T-helper 22 cell (primary cell): ENCODE measurements around the gene RASSF10.

Source experiments
- DNase-seq: peaks from one replicate; pipeline ENCODE4 v3.0.0-alpha.2; 2020; ENCODE audit warnings: low read depth

Gene RASSF10

GRCh38 chr11:12994476-12994875 lies 14.6 kb upstream of the RASSF10 start:
- no peak for DNase-seq

DNA sequence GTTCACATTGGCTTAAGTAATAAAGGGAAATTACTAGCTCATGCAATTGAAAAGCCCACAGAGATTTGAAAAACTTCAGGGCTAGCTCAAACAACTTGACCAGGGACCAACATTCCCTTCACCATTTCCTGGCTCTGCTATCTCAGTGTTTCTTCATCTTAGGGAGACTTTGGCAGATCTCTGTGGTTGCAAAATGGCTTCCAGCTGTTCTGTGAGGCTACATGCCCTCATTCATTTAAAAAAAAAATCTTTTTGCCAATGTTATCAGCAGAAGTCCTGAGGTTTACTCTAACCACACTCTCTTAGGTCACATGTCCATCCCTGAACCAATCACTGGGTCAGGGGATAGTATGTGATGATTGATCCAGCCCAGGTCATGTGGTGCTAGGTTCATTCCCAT lies 13.9 kb upstream of the RASSF10 start:
- no peak for DNase-seq

GRCh38 chr11:12995823-12996222 lies 13.3 kb upstream of the RASSF10 start:
- no peak for DNase-seq

DNA sequence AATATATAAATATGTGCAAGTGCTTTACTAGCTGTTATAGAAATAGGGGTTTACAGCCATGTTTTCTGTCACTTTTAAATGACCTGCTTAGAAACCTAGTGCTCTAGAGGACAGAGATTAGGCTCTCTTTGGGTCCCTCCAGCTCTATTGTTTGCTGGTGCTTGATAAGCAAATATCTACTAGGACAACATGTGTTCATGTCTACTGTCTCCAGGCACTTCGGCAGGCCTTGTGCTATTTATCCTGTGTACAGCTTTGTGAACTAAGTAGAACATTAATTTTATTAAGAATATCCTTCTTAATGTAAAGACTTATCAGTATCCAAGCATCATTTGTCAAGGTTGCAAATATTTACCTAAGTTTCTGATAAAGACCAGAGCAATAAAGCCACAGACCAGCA lies 11.9 kb upstream of the RASSF10 start:
- no peak for DNase-seq

- DNase-seq = no peak
Observed at GRCh38 chr11:12998336-12998735, 10.8 kb upstream of the RASSF10 start.

GRCh38 chr11:12999597-12999996 lies 9.5 kb upstream of the RASSF10 start:
- no peak for DNase-seq

GRCh38 chr11:13000116-13000515 lies 9.0 kb upstream of the RASSF10 start:
- DNase-seq = no peak

- DNase-seq = no peak
Observed at GRCh38 chr11:13000721-13001120, 8.4 kb upstream of the RASSF10 start.

GRCh38 chr11:13003736-13004493 lies 5.2 kb upstream of the RASSF10 start:
- DNase-seq = no peak

DNA sequence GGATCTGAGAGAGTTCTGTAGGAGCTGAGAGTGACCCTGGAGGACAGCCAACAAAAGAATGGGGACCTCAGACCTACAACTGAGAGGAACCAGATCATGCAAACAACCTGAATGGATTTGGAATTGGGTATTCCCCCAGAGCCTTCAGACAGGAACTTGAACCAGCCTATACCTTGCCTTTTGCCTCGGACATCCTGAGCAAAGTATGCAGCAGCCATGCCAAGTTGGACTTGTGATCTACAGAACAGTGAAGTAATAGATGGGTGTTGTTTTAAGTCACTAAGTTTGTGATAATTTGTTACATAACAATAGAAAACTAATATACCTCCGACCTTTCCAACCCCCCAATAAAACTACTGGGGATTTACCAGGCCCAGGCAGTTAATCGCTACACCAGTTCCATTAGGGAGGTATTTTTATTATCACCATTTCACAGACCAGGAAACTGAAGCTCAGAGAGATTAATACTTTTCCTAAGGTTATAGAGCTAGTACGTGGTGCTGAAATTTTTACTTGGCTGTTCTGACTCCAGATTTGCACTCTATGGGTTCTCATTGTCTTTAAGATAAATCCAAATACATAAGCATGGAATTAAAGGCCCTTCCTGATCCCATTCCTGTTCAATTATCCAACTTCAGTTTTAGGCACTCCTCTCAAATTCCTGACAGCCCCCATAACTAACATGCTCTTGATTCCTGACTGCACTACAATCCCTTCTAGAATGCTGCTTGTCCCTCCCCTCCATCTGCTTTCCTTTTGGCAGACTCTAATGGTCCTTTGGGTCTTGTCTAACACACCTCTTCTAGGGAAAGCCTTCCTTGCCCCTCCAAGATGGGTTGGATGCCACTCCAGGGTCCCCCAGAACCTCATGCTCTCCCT lies 1.7 kb upstream of the RASSF10 start:
- DNase-seq = no peak

- no peak for DNase-seq
Observed at GRCh38 chr11:13008061-13008435, 1.1 kb upstream of the RASSF10 start.

GRCh38 chr11:13009476-13009920 lies 382 bp downstream of the RASSF10 start:
- no peak for DNase-seq

GRCh38 chr11:13009921-13010748 lies 1.0 kb downstream of the RASSF10 start:
- no peak for DNase-seq

GRCh38 chr11:13010749-13011465 lies 1.8 kb downstream of the RASSF10 start:
- no peak for DNase-seq

GRCh38 chr11:13011466-13012055 lies 2.4 kb downstream of the RASSF10 start:
- no peak for DNase-seq

- no peak for DNase-seq
Observed at GRCh38 chr11:13012056-13012661, 3.0 kb downstream of the RASSF10 start.

DNA sequence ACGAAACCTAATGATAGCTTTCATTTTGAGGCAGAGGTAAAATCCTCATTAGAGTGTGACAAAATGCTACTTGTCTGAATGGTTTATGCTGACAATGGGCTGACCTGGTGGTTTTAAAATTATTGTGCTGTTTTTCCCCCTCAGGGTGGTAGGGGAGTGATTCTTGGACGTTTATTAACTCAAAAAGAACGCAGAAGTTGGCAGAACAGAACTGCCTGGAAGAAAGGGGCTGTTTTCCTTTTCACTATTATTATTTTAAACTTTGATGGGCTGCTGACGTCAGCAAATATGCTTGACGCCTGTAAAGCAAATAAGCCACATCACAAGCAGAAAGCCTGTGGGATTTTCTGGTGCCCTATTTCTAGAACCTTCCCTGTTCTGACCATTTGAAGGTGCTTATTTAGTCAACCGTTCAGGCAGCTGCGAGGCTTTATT lies 4.0 kb downstream of the RASSF10 start:
- DNase-seq = no peak

- no peak for DNase-seq
Observed at GRCh38 chr11:13015753-13016152, 6.6 kb downstream of the RASSF10 start.

- no peak for DNase-seq
Observed at GRCh38 chr11:13016415-13016814, 7.3 kb downstream of the RASSF10 start.

- DNase-seq = no peak
Observed at GRCh38 chr11:13019313-13019712, 10.2 kb downstream of the RASSF10 start.

DNA sequence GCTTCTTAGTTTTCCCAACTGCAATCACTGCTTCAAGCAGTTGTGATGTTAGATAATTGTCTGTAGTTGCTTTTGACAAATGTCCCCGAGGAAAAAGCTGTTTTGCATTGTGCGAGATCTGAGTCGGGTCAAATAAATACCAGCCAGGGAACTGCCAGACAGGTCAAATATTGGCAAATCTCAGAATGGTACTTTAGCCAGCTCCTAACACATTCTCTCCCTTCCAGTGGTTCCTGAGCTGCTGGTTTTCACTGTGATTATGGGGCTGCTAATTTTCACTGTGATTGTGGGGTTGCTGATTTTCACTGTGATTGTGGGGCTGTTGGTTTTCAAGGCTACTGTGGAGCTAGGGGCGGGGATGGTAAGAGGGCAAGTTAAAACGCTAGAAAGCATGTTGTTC lies 14.3 kb downstream of the RASSF10 start:
- no peak for DNase-seq
